ENCODE measurements around the gene LRFN5. TPM values are rescaled to one million over a fixed set of nuclear protein-coding genes. Genes with fewer than 3 reads are reported as not detected.

The LRFN5 gene
- total RNA-seq, 1 experiment from 2014 or later, result not detected

DNA sequence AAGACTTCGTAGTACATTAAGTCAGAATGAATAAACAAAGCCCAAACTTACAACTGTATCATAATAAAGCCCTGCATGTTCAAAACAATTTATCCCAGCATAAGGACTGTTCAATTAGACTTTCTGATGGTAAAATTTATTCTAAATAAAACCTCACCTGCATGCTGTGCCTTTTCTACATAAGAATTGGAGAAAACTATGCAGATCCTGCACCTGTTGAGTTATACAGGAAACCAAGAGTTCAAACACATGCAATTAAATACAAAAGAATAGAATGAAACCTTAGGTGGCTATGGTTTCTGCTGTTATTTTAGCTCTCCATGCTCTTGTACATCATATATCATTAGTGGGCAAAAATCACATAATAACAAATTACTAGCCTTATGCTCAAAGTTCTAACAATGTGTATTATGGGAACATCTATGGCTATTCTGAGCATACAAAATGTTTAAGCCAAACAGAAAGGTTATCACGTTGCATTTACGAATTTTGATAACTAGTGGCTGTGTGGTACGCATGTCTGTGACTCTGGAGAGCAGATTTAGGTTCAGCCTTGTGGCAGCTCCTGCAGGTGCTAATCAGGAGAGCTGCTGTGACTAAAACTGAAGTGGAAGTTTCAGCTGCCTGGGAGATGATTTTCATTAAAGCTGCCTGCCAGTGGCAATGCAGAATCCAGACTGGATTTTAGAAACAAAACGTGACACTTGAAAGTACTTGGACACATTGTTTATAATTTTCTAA, 36.1 kb upstream of the LRFN5 start:
- no peaks in the 10 kb centered on the region for H3K27me3 ChIP-seq (ENCODE audit: insufficient read depth, low read length)
- no peak overlapping the region for H3K27ac ChIP-seq (ENCODE audit: low read depth, low read length)
- no peaks in the 10 kb centered on the region for H3K4me1 ChIP-seq (ENCODE audit: control insufficient read depth in 1 of 2, insufficient read depth in 2 of 2, low read length in 2 of 2)
- H3K36me3 ChIP-seq (ENCODE audit: control insufficient read depth in 1 of 2, insufficient read depth in 2 of 2, low read length in 2 of 2), result no peaks in the 10 kb centered on the region
- no peak overlapping the region for H3K4me3 ChIP-seq (replicated peaks in 1 of 2; ENCODE audit: low read depth in 1 of 2, low read length in 2 of 2)
- no peak overlapping the region for H3K9ac ChIP-seq (ENCODE audit: low read length)
- H3K9me3 ChIP-seq (ENCODE audit: control insufficient read depth in 1 of 2, insufficient read depth in 1 of 2, low read depth in 1 of 2, low read length in 2 of 2), result no peaks in the 10 kb centered on the region; a peak in 1 of 4 replicates
- ChIA-PET POLR2A (no interaction called here), CTCF (no interaction called here), RAD21 (ENCODE audit: low non-redundant PET in 1 of 2, low total read pairs in 2 of 2, uncharacterized antibody in 2 of 2, unreplicated experiment in 2 of 2) (no interaction called here)
- BruUV-seq (replicated peaks), result no TSS peak
- no peak overlapping the region for H2AFZ ChIP-seq (ENCODE audit: low read depth, low read length, poor library complexity, severe bottlenecking)
- H3K9me2 ChIP-seq (ENCODE audit: insufficient read depth), result no peaks in the 10 kb centered on the region
- intact Hi-C loops (cut with micrococcal nuclease), result no loop called here
- ATAC-seq (no peak), DNase-seq (ENCODE audit: low read depth, low spot score) (no peak)
- H3K4me2 ChIP-seq (ENCODE audit: low read length), result no peak overlapping the region
- TF ChIP-seq EGR1 (IDR thresholded peaks at IDR 0.05; ENCODE audit: low read depth), result no peak
- no peak for TF ChIP-seq EZH2 (IDR thresholded peaks at IDR 0.05)
- no peak for TF ChIP-seq TCF7L2 (IDR thresholded peaks at IDR 0.05; ENCODE audit: borderline replicate concordance, extremely low read depth, insufficient read depth, insufficient read length)
- TF ChIP-seq ELF1 (IDR thresholded peaks at IDR 0.05; ENCODE audit: borderline replicate concordance, low read depth), result no peak
- no peak for TF ChIP-seq FOSL1 (IDR thresholded peaks at IDR 0.05; ENCODE audit: low read depth)
- TF ChIP-seq SP1 (IDR thresholded peaks at IDR 0.05; ENCODE audit: low read depth), result no peak
- TF ChIP-seq, protein P1, sequence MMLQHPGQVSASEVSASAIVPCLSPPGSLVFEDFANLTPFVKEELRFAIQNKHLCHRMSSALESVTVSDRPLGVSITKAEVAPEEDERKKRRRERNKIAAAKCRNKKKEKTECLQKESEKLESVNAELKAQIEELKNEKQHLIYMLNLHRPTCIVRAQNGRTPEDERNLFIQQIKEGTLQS (IDR thresholded peaks at IDR 0.05), result no peak
- TF ChIP-seq, protein P2, sequence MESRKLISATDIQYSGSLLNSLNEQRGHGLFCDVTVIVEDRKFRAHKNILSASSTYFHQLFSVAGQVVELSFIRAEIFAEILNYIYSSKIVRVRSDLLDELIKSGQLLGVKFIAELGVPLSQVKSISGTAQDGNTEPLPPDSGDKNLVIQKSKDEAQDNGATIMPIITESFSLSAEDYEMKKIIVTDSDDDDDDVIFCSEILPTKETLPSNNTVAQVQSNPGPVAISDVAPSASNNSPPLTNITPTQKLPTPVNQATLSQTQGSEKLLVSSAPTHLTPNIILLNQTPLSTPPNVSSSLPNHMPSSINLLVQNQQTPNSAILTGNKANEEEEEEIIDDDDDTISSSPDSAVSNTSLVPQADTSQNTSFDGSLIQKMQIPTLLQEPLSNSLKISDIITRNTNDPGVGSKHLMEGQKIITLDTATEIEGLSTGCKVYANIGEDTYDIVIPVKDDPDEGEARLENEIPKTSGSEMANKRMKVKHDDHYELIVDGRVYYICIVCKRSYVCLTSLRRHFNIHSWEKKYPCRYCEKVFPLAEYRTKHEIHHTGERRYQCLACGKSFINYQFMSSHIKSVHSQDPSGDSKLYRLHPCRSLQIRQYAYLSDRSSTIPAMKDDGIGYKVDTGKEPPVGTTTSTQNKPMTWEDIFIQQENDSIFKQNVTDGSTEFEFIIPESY (IDR thresholded peaks at IDR 0.05; ENCODE audit: extremely low read depth, insufficient replicate concordance, low read length), result no peak
- TF ChIP-seq POLR2AphosphoS5 (IDR thresholded peaks at IDR 0.05; ENCODE audit: low read depth, low read length), result no peak
- TF ChIP-seq, protein P3, sequence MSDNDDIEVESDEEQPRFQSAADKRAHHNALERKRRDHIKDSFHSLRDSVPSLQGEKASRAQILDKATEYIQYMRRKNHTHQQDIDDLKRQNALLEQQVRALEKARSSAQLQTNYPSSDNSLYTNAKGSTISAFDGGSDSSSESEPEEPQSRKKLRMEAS (IDR thresholded peaks at IDR 0.05), result no peak
- no peak for TF ChIP-seq ZNF274 (IDR thresholded peaks at IDR 0.05; ENCODE audit: low read depth, low read length)
- TF ChIP-seq, protein P4, sequence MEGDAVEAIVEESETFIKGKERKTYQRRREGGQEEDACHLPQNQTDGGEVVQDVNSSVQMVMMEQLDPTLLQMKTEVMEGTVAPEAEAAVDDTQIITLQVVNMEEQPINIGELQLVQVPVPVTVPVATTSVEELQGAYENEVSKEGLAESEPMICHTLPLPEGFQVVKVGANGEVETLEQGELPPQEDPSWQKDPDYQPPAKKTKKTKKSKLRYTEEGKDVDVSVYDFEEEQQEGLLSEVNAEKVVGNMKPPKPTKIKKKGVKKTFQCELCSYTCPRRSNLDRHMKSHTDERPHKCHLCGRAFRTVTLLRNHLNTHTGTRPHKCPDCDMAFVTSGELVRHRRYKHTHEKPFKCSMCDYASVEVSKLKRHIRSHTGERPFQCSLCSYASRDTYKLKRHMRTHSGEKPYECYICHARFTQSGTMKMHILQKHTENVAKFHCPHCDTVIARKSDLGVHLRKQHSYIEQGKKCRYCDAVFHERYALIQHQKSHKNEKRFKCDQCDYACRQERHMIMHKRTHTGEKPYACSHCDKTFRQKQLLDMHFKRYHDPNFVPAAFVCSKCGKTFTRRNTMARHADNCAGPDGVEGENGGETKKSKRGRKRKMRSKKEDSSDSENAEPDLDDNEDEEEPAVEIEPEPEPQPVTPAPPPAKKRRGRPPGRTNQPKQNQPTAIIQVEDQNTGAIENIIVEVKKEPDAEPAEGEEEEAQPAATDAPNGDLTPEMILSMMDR (IDR thresholded peaks at IDR 0.05 in 2 of 3, conservative IDR thresholded peaks at IDR 0.05 in 1 of 3; ENCODE audit: borderline replicate concordance in 1 of 3, insufficient read depth in 1 of 3, low read depth in 2 of 3, low read length in 2 of 3), result no peak
- no peak for TF ChIP-seq ZFX (IDR thresholded peaks at IDR 0.05)
- no peak for TF ChIP-seq SRF (IDR thresholded peaks at IDR 0.05; ENCODE audit: low read depth)
- no peak for TF ChIP-seq CEBPB (IDR thresholded peaks at IDR 0.05; ENCODE audit: low read depth)
- no peak for TF ChIP-seq JUND (IDR thresholded peaks at IDR 0.05)
- no peak for TF ChIP-seq YY1 (IDR thresholded peaks at IDR 0.05; ENCODE audit: extremely low read depth, insufficient replicate concordance, low read depth, low read length)
- no peaks in the 10 kb centered on the region for H3K79me2 ChIP-seq (ENCODE audit: insufficient read depth, low read length)
- H4K20me1 ChIP-seq (ENCODE audit: insufficient read depth), result no peaks in the 10 kb centered on the region

Data from HCT116 (cell line).